Esophagus mucosa (tissue), 1 donor: ENCODE results near the gene RXFP2. TPM values are rescaled to one million over a fixed set of nuclear protein-coding genes. Genes with fewer than 3 reads are reported as not detected.

Experiments
- ATAC-seq: fragments of 200-7000 bp; cut with Tn5 transposase; one replicate; pipeline ENCODE4 v1.9.1; 2020
- total RNA-seq: library from RNA; stranded (reverse); gene quantifications from one replicate; pipeline ENCODE4 v1.2.4, GENCODE V29; 2023
- donor health status: DM: yes; HTN: yes; CAD: no.

RXFP2 gene
- total RNA-seq, 1 donor from 2014 or later, result not detected

DNA sequence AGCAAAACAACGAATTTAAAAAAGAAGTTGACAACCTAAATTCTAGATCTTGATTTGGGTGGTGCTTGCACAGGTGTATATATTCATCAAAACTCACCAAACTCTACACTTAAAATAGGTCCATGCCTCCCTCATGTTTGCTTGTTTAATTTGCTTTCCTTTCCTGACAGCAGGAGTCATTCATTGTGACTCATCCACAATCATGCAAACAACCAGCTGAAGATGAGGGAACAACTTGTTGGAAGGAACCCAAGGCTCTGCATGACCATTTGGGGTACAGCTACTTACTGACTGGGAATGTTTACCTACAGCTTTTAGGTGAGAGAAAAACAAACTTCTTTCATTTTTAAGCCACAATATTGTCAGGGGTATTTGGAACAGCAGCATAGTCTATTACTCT is 96.6 kb downstream of the RXFP2 start:
- ATAC-seq, result no peak

DNA sequence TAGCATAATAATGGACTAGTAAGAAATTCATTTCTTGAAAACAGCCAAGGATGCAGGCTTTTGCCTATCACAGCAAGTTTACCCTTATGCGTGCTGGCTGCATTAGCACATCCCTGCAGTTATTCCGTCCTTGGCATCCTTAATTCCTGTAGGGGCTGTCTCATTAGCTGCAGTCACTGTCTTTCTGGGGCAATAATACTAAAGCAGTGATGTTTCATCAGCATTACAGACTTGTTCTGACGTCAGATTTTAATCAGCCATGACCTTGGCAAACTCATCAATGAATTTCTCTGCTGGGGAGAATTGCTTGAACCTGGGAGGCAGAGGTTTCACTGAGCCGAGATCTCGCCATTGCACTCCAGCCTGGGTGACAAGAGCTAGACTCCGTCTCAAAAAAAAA is 103.7 kb downstream of the RXFP2 start:
- no peak for ATAC-seq

DNA sequence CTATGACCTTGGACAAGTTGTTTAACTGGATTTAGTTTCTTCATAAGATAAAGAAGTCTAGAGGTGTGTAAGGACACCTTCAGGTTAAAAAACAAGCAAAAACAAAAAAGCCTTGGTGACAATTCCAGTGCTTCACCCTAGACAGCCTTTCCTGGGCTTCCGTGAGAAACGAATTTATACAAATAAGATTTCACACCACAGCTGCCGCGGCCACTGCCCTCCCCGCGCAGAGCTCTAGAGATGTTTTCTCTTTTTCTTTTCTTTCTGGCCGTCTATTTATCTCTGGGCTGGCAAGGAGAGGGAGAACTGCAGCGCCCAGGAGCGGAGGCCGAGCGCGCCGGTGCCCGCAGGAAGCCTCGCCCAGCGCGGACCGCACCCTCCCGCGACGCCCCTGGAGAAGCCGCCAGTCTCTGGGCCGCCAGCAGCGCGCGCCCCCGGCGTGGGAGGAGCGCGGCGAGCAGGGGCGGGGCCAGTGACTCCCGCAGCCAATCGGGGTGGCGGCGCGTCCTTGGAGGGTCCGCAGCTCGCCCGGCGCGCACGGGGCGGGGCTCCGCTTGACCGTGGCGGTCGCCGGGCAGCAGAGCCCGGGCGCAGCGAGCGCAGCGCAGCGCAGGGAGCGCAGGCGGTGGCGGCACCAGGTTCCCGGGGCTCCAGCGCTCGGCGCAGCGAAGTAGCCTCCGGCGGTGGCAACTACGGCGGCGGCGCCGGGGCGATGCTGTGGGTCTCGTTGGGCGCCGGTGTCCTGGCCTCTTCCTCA is 107.0 kb downstream of the RXFP2 start:
- ATAC-seq, result peak; percentile 92

DNA sequence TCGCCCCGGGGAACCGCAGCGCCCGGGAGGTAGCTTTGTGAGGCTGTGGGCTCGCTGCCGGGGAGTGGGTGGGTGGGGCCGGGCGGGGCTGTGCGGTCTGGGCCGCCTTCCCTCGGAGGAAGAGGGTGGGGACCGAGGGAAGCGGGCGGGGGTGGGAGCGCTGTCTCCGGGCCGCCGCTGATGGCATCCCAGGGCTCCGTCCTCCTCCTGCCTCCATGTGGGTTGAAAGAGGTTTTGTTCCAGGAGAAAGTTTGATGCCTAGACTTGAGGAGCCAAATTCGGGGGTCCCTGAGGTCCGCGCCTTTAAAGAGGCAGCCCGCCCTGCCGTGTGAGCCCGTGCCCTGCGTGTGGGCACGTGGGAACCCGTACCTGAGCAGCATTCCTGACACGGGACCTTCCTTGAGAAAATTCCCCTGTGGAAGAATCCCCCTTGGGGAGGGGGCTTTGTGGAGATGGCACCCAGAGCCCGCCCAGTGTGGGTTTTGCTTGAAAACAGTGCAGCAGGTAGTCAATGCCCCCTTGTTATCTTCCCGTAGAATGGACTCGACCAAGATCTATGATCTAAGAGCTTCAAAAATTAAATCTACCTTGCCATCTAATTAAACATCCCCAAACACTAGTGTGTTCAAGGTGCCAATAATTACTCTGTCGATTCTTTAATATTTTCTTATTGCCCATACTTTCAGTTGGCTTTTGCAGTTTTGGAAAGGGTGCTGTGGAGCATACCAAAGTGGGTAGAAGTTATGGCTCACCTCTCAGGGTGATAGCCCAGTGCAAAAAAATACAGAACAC is 107.8 kb downstream of the RXFP2 start:
- peak; percentile 22 for ATAC-seq

DNA sequence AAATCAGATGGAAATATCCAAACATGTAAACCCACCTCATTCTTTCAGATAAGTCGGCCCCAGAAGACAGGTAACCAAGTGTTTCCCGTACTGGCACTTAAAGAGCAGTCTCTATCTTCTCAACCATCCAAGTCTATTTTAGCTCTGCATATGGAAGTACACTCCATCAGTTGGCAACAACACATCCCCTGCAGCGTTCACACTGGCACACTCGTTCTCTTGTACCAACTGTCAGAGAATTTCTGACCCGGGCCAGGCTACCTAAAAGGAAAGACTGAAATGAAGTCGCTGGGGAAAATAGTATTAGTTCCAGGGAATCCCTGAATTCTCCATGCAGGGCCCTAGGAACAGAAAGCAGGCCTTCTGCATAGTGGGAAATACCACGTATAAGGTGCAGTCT is 109.3 kb downstream of the RXFP2 start:
- no peak for ATAC-seq

DNA sequence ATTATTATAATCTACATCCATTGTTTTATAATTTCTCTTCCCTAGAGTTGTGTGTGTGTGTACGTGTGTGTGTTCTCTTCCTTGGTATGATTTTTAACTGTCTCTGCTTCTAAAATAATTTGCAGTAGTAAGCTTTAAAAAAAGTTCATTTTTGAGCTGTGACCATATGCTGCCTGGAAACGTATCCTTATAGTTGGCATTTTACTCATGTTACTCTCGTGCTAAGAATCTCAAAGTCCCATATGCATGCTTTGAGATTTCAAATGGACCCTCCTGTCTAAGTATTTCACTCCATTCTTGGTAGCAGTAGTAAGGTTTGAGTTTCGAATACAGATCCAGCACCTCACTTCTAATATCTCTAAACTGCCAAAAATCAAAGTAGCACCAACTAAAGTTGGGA is 109.9 kb downstream of the RXFP2 start:
- no peak for ATAC-seq

DNA sequence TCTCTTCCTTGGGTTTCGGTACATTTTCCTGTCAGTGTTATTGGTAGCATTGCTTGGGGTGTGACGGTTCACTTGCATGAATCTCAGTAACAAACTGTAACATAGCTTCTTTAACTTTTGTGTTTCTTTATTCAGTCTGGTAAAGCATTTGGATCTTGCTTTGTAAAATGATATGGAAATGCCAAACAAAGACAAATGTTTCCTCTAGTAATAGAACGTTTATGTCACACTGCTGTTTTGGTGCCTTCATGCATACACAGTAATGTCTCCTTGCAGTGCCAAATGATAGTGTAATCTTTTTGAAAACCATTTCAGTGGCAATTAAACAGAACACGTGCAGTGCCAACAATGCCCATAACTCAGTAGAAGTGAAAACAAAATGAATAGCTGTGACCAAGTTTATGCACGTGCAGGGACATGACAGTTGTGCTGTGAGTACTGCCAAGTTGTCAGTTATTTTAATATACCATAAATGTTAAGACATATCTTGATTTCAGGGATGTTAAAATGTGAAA is 110.8 kb downstream of the RXFP2 start:
- no peak for ATAC-seq

DNA sequence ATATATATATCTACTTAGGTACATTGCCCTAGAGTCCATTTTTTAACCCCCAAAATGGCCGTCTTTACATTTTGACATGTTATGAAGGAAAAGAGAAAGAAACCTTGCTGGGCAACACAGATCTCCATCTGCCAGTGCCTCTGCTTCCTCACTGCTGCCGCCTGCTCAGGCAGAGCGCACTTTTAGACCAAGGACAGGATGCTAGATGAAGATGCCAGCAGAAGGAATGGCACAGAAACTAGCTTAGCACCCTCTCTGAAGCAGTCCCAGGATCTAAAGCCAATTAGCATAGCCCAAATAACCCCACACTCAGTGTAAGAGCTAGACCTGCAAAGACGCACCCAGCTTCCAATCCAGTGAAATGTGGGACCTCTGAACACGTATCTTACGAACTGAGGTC is 111.9 kb downstream of the RXFP2 start:
- no peak for ATAC-seq
